ENCODE measurements around the gene CYP11A1.

The CYP11A1 gene

DNA sequence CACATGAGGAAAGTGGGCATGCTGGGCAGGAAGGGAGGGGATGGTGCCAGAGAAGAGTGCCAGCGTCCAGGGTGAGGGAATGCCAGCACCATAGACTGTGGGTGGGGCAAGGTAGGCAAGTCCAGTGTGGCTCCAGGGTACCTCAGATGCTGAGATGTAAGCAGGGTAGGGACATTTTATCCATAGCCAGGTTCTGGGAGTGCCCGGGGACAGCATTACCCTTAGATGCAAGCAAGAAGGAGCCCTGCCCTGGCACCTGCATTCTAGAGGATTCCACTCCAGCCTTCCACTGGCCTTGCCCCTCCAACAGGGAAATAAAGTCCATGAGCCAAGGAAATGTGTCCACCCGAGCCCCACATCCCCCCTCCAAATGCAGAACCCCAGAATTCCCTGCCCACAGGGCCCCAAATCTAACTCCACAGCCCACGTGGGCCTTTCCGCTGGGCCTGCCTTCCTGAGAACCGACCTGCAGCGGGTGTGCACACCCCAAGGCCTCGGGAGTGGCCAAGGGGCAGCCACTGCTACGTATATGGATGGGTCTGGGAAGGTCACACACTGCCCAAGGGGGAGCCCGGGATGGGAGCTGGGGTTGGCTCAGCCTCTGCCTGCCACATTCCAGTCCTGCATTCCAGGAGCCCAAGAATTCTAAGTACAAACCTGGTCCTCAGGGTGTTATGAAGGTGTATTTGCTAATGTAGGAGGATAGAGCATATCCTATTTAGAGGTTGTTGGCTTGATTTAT lies 20.3 kb upstream of the CYP11A1 start:
- no peak for DNase-seq

- DNase-seq, result no peak
These were observed 19.7 kb upstream of the CYP11A1 start for GRCh38 chr15:74387141-74387541.

DNA sequence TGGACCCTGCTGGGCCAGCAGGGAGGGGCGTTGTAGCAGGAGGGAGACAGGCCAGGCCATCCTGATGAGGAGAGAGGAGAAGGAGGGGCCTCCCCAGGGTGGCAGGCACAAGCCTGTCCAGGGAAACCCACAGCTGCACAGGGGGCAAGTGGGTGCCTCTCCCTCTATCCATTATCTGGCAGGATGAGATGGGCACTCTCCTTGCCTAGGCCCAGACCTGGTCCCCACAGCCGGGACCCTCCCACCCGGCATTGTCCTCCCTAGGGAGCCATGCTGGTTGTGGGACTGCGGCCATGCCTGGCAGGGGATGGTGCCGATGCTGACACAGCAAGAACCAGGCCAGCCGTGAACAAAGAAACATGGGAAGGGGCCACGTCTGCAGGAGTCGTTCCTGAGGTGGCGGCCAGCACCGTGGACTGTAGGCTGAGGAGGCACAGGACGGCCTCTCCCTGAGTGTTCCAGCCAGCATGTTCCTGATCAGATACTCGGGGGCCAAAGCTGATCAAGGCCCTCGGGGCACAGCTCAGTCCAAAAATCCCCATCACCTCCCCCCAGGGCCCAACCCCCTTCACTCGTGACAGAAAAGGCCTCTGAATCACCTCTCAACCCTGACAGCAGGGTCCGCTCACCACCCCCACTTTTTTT lies 19.2 kb upstream of the CYP11A1 start:
- DNase-seq, result no peak

DNA sequence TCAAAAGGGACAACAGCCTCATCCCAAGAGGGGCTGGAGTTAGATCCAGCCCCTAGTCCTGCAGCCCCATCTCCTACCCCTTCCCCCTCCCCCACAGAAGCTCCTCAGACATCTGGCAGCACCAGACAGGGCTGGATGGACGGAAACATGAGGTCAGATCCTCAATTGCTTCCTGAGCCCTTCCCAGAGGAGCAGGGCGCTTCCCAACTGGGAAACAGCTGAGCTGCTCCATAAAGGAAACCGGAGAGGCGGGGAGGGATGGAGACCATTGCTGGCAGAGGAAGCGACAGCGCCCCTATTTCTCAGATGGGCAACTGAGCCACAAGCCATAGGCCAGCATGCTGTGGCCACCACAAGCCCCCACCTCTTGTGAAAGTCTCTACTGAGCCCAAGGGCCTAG lies 18.3 kb upstream of the CYP11A1 start:
- DNase-seq, result no peak

GRCh38 chr15:74384881-74385643 lies 17.6 kb upstream of the CYP11A1 start:
- no peak for DNase-seq

- no peak for DNase-seq
These were observed 17.1 kb upstream of the CYP11A1 start for GRCh38 chr15:74384566-74384880.

- DNase-seq, result no peak
These were observed 16.5 kb upstream of the CYP11A1 start for GRCh38 chr15:74383695-74384565.

DNA sequence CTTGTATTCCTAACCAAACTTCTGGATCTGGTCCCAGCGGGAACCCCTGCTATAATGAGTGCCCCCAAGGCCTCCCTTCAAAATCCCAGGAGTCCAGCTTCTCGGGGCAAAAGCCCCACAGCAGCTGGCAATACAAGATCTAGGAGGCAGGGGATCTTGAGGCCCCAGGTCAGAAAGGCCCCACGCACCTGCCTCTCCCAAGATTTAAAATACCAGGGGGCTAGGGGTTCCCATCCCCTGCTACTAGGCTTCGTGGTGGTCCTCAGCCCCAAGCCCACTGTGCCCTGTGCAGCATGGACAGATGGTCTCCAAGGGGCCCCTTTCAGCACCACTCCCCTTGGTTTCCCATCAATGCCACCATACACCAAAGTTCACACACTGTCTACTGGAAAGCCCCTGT lies 15.8 kb upstream of the CYP11A1 start:
- no peak for DNase-seq

DNA sequence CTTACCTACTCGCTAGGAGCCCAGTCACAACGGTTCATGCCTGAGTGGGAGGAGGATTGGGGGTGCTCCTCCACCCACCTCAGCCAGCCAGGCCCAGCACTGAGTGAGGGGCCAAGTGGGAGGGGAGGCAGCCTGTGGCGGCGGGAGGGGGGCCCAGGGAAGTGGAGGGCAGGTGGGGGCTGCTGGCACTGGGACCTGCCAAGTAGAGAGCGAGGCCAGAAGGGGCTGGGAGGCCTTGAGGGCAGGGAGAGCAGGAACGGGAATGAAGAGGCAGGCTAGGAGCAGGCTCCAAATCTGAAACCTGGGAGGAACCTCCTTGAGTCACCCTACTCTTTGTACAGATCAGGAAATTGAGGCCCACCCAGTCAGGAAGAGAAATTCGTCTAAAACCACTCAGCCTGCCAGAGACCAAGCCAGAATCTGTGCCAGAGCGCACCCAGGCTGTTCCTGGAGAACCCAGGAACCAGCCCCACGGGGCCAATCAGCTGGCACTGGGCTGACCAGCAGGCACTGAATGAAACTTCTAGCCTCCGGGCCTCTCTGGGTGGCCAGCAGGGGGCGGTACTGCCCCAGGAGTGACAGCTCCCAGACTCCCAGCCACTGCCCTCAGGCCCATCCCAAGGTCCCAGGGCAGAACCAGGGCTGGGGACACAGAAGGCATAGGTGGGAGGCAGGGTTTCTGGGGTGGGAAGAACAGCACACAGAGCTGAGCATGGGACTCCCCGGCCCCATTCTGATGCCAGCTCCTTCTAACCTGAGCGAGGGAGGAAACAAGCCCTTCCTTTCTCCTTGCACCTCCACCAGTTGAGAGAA lies 14.8 kb upstream of the CYP11A1 start:
- peak; percentile 8 for DNase-seq

- no peak for DNase-seq
These were observed 14.0 kb upstream of the CYP11A1 start for GRCh38 chr15:74381481-74381880.

GRCh38 chr15:74381190-74381453 lies 13.7 kb upstream of the CYP11A1 start:
- DNase-seq, result no peak

DNA sequence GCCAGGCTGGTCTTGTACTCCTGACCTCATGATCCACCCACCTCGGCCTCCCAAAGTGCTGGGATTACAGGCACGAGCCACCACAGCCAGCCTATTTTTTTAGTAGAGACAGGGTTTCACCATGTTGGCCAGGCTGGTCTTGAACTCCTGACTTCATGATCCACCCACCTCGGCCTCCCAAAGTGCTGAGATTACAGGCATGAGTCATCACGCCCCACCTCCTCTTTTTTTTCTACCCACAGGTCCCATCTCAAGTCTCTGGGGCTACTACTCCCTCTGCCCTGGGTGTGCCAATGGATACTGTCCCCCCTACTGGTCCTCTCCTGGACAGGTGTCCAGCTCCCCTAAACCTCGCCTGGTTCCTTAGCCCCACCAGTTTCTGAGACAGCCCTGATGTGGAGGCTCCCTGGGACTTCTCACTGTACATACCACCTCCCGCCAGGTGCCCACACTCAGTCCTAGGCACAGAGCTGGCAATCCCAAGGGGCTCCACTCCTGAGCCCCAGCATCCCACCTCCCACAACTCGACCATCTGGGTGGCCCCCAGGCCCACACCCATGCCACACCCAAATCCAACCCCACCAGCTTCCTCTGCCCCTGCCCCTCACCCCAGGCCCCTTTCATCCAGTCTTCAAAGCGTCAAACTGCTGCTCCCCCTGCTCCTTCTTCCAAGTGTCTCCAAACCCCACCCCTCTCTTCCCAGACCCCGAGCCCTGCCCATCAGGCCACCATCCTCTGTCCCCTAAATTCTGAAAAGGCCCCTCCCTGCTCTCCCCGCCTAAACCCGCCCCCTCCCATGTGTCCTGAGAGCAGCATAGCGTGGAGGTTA lies 13.1 kb upstream of the CYP11A1 start:
- no peak for DNase-seq

- DNase-seq, result no peak
These were observed 11.4 kb upstream of the CYP11A1 start for GRCh38 chr15:74378848-74379247.

GRCh38 chr15:74377831-74378766 lies 10.7 kb upstream of the CYP11A1 start:
- no peak for DNase-seq

- DNase-seq, result no peak
These were observed 9.6 kb upstream of the CYP11A1 start for GRCh38 chr15:74376825-74377581.

DNA sequence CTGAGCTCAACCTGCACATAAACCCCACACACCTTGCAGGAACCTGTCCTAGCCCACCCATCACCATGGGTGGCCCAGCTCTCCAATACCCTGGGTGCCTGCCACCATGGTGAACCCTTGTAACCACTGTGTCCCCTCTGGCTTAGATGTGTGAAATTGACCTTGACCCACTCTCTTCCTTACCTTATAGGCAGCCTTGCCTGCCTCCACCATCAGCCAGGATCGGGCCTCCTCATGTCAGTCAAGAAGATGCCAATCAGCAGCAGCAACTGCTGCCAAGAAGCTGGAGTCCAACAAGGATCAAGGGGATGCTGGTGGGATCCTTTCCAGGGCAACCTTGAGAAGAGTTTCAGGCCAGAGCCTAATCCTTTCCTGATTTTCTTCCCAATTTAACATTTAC lies 8.8 kb upstream of the CYP11A1 start:
- DNase-seq, result no peak

DNA sequence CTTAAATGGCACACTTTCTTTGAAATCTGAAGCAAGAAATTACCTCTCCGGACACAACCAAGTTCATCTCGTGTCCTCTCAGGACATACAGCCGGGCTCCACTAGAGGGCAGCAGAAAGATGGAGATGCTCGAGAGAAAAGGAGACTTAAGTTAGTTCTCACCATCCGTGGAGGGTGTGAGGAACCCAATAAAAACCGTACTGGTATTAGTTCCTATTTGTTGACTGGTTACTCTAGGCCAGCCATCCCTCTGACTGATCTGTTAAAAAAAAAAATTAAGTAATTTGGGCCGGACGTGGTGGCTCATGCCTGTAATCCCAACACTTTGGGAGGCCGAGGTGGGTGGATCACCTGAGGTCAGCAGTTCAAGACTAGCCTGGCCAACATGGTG lies 7.9 kb upstream of the CYP11A1 start:
- DNase-seq, result peak; percentile 55

DNA sequence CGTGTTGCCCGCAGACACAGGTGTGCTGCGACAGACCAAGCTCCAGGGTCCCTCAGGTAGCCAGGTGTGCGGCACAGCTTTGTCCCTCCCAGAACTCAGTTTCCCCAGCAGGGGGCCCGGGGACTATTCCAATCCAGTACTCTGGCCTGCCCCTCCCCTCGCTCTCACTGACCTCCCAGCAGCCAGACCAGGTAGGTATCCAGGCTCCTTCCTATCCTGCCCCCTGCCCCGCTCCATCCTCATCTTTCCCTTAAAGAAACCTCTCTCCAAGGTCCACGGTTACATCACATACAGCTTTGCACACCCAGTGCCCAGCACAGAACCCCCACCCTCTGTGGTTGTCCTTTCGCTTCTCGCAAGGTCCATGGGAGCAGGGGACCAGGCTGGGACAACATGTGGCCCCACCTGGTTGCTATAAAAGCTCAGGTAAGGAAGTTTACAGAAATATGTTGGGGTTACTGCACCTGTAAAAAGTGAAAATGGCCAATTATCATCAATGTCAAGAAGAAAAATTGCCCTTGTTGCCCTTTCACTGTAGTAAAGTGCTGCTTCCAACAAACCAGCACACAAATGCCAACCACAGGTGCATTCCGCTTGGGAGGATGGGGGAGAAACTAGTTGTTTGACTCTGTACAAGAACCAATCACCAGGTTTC lies 7.3 kb upstream of the CYP11A1 start:
- peak; percentile 86 for DNase-seq
